Progenitor cell of endocrine pancreas (in vitro differentiated cells): ENCODE data around the gene TAGLN. TPM values are rescaled to one million over a fixed set of nuclear protein-coding genes. Genes with fewer than 3 reads are reported as not detected.
A peak's percentile ranks its signal among the peaks of the same experiment; 100 is the strongest.

Source experiments
- DNase-seq: peaks from one replicate; pipeline ENCODE4 v3.0.0; 2021; ENCODE audit warnings: low spot score; ENCODE audit not compliant: unreplicated experiment
- H3K27ac Mint-ChIP-seq: 2 replicates; pipeline ENCODE4 v1.8.0; 2021; ENCODE audit warnings: mild to moderate bottlenecking, moderate library complexity, mixed read lengths
- H3K27me3 Mint-ChIP-seq: 2 replicates; pipeline ENCODE4 v1.8.0; 2021; ENCODE audit warnings: mixed read lengths
- H3K36me3 Mint-ChIP-seq: 2 replicates; pipeline ENCODE4 v1.8.0; 2022; ENCODE audit warnings: mixed read lengths; ENCODE audit not compliant: insufficient read depth
- H3K4me1 Mint-ChIP-seq: 2 replicates; pipeline ENCODE4 v1.8.0; 2021; ENCODE audit warnings: low read depth, mixed read lengths
- H3K4me3 Mint-ChIP-seq: 2 replicates; pipeline ENCODE4 v1.8.0; 2021; ENCODE audit warnings: low read depth, mild to moderate bottlenecking, moderate library complexity, mixed read lengths
- H3K9me3 Mint-ChIP-seq: 2 replicates; pipeline ENCODE4 v1.8.0; 2021; ENCODE audit warnings: low read depth, mixed read lengths
- total RNA-seq: library from RNA; stranded (reverse); gene quantifications from 2 replicates; pipeline ENCODE4 v1.2.1, GENCODE V29; 2021
- TF ChIP-seq, protein P1 (sequence below): fragments of 200-600 bp; sonication (generic); IDR thresholded peaks from one replicate; pipeline ENCODE4 v1.5.0; 2021; ENCODE audit warnings: antibody characterized with exemption, mild to moderate bottlenecking; ENCODE audit not compliant: unreplicated experiment

TAGLN gene
- total RNA-seq, 1 donor from 2014 or later: 41.4 TPM

GRCh38 chr11:117177534-117178209, 21.5 kb upstream of the TAGLN start:
- H3K27me3 Mint-ChIP-seq: no peaks in the 10 kb centered on the region
- no peak for DNase-seq
- H3K4me3 Mint-ChIP-seq: peak overlapping the region; percentile 94
- TF ChIP-seq, protein P1, sequence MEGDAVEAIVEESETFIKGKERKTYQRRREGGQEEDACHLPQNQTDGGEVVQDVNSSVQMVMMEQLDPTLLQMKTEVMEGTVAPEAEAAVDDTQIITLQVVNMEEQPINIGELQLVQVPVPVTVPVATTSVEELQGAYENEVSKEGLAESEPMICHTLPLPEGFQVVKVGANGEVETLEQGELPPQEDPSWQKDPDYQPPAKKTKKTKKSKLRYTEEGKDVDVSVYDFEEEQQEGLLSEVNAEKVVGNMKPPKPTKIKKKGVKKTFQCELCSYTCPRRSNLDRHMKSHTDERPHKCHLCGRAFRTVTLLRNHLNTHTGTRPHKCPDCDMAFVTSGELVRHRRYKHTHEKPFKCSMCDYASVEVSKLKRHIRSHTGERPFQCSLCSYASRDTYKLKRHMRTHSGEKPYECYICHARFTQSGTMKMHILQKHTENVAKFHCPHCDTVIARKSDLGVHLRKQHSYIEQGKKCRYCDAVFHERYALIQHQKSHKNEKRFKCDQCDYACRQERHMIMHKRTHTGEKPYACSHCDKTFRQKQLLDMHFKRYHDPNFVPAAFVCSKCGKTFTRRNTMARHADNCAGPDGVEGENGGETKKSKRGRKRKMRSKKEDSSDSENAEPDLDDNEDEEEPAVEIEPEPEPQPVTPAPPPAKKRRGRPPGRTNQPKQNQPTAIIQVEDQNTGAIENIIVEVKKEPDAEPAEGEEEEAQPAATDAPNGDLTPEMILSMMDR: no peak
- peaks cover 2% of the 10 kb centered on the region for H3K36me3 Mint-ChIP-seq
- peaks cover 18% of the 10 kb centered on the region for H3K4me1 Mint-ChIP-seq
- peak overlapping the region; percentile 93 for H3K27ac Mint-ChIP-seq
- no peaks in the 10 kb centered on the region for H3K9me3 Mint-ChIP-seq

GRCh38 chr11:117178210-117179034, 20.7 kb upstream of the TAGLN start, which contains the start of gene SIDT2:
TSS of gene SIDT2 (plus strand) at chr11:117178743. CDS start at chr11:117179264, 521 bp downstream.
- peak; percentile 82 for DNase-seq
- TF ChIP-seq, protein P1: no peak
- peak within 1 kb of the TSS; percentile 94 for H3K4me3 Mint-ChIP-seq
- H3K27ac Mint-ChIP-seq: peak within 1 kb of the TSS; percentile 98
- no peaks in the 10 kb centered on the region for H3K27me3 Mint-ChIP-seq
- H3K36me3 Mint-ChIP-seq: peaks cover 4% of the 10 kb centered on the region
- peaks cover 18% of the 10 kb centered on the region for H3K4me1 Mint-ChIP-seq
- no peaks in the 10 kb centered on the region for H3K9me3 Mint-ChIP-seq

GRCh38 chr11:117179048-117179999, 19.8 kb upstream of the TAGLN start:
- Mint-ChIP-seq H3K4me3 (peak overlapping the region; percentile 94), H3K27me3 (no peaks in the 10 kb centered on the region), H3K27ac (peak overlapping the region; percentile 98), H3K36me3 (peaks cover 2% of the 10 kb centered on the region), H3K4me1 (peaks cover 27% of the 10 kb centered on the region), H3K9me3 (no peaks in the 10 kb centered on the region)
- TF ChIP-seq, protein P1: no peak
- DNase-seq: no peak

- peaks cover 2% of the 10 kb centered on the region for H3K36me3 Mint-ChIP-seq
- H3K4me1 Mint-ChIP-seq: peaks cover 30% of the 10 kb centered on the region
- peak overlapping the region; percentile 94 for H3K4me3 Mint-ChIP-seq
- no peaks in the 10 kb centered on the region for H3K9me3 Mint-ChIP-seq
- TF ChIP-seq, protein P1: no peak
- H3K27me3 Mint-ChIP-seq: no peaks in the 10 kb centered on the region
- peak overlapping the region; percentile 14 for H3K27ac Mint-ChIP-seq
- no peak for DNase-seq
Observed at GRCh38 chr11:117180020-117180419, 19.1 kb upstream of the TAGLN start.
